ENCODE results near the gene TMEM181. TPM values are rescaled to one million over a fixed set of nuclear protein-coding genes. Genes with fewer than 3 reads are reported as not detected.

TMEM181 gene
- total and polyA plus RNA-seq, 4 donors: 6.4 to 15.6 (median 12.6) TPM

DNA sequence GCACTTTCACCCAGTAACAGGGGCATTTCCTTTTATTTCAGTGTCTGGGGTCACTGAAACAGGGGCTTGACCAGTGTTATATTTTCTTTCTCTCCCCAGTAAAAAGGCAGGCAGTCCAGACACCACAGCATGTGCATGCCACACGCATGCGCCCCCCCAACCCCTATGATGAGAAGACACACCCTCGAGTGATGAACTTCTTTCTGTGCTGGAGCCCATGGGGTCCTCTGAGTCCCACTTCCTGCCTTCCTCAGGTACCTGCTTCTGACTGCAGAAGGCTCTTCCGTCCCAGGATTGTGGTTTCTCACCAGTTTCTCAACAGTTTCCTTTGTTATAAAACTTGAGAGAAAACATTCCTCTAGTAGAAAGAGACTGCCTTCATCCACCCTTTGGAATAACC is 45.7 kb upstream of the TMEM181 start:
- no peaks in the 10 kb centered on the region for H3K36me3 ChIP-seq (ENCODE audit: control insufficient read depth in 4 of 4, insufficient read depth in 3 of 4, low read depth in 1 of 4, low read length in 3 of 4)
- no peak for DNase-seq (ENCODE audit: low spot score)
- no peak overlapping the region for H3K9ac ChIP-seq (ENCODE audit: low read depth in 1 of 2, low read length in 2 of 2)
- no peak overlapping the region for H3K27ac ChIP-seq (ENCODE audit: low read depth in 1 of 2, low read length in 2 of 2)
- TF ChIP-seq JUND (IDR thresholded peaks at IDR 0.05) (no peak), RXRA (IDR thresholded peaks at IDR 0.05) (no peak), EGR1 (IDR thresholded peaks at IDR 0.05; ENCODE audit: low read depth in 2 of 2) (no peak), SP1 (IDR thresholded peaks at IDR 0.05) (no peak), NR2F2 (IDR thresholded peaks at IDR 0.05) (no peak), RAD21 (IDR thresholded peaks at IDR 0.05) (no peak), FOXA2 (IDR thresholded peaks at IDR 0.05) (no peak), HNF4G (IDR thresholded peaks at IDR 0.05) (no peak), FOXA1 (IDR thresholded peaks at IDR 0.05) (no peak), TAF1 (conservative IDR thresholded peaks at IDR 0.05) (no peak), YY1 (IDR thresholded peaks at IDR 0.05) (no peak), HNF4A (conservative IDR thresholded peaks at IDR 0.05) (no peak)
- TF ChIP-seq, protein P1, sequence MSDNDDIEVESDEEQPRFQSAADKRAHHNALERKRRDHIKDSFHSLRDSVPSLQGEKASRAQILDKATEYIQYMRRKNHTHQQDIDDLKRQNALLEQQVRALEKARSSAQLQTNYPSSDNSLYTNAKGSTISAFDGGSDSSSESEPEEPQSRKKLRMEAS (IDR thresholded peaks at IDR 0.05): no peak
- TF ChIP-seq, protein P2, sequence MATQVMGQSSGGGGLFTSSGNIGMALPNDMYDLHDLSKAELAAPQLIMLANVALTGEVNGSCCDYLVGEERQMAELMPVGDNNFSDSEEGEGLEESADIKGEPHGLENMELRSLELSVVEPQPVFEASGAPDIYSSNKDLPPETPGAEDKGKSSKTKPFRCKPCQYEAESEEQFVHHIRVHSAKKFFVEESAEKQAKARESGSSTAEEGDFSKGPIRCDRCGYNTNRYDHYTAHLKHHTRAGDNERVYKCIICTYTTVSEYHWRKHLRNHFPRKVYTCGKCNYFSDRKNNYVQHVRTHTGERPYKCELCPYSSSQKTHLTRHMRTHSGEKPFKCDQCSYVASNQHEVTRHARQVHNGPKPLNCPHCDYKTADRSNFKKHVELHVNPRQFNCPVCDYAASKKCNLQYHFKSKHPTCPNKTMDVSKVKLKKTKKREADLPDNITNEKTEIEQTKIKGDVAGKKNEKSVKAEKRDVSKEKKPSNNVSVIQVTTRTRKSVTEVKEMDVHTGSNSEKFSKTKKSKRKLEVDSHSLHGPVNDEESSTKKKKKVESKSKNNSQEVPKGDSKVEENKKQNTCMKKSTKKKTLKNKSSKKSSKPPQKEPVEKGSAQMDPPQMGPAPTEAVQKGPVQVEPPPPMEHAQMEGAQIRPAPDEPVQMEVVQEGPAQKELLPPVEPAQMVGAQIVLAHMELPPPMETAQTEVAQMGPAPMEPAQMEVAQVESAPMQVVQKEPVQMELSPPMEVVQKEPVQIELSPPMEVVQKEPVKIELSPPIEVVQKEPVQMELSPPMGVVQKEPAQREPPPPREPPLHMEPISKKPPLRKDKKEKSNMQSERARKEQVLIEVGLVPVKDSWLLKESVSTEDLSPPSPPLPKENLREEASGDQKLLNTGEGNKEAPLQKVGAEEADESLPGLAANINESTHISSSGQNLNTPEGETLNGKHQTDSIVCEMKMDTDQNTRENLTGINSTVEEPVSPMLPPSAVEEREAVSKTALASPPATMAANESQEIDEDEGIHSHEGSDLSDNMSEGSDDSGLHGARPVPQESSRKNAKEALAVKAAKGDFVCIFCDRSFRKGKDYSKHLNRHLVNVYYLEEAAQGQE (IDR thresholded peaks at IDR 0.05): no peak
- TF ChIP-seq, protein P3, sequence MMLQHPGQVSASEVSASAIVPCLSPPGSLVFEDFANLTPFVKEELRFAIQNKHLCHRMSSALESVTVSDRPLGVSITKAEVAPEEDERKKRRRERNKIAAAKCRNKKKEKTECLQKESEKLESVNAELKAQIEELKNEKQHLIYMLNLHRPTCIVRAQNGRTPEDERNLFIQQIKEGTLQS (IDR thresholded peaks at IDR 0.05): no peak
- TF ChIP-seq, protein P4, sequence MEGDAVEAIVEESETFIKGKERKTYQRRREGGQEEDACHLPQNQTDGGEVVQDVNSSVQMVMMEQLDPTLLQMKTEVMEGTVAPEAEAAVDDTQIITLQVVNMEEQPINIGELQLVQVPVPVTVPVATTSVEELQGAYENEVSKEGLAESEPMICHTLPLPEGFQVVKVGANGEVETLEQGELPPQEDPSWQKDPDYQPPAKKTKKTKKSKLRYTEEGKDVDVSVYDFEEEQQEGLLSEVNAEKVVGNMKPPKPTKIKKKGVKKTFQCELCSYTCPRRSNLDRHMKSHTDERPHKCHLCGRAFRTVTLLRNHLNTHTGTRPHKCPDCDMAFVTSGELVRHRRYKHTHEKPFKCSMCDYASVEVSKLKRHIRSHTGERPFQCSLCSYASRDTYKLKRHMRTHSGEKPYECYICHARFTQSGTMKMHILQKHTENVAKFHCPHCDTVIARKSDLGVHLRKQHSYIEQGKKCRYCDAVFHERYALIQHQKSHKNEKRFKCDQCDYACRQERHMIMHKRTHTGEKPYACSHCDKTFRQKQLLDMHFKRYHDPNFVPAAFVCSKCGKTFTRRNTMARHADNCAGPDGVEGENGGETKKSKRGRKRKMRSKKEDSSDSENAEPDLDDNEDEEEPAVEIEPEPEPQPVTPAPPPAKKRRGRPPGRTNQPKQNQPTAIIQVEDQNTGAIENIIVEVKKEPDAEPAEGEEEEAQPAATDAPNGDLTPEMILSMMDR (IDR thresholded peaks at IDR 0.05; ENCODE audit: low read depth, low read length, missing input control): no peak
- TF ChIP-seq, protein P5, sequence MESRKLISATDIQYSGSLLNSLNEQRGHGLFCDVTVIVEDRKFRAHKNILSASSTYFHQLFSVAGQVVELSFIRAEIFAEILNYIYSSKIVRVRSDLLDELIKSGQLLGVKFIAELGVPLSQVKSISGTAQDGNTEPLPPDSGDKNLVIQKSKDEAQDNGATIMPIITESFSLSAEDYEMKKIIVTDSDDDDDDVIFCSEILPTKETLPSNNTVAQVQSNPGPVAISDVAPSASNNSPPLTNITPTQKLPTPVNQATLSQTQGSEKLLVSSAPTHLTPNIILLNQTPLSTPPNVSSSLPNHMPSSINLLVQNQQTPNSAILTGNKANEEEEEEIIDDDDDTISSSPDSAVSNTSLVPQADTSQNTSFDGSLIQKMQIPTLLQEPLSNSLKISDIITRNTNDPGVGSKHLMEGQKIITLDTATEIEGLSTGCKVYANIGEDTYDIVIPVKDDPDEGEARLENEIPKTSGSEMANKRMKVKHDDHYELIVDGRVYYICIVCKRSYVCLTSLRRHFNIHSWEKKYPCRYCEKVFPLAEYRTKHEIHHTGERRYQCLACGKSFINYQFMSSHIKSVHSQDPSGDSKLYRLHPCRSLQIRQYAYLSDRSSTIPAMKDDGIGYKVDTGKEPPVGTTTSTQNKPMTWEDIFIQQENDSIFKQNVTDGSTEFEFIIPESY (IDR thresholded peaks at IDR 0.05): no peak
- WGBS: 84% methylated on average over 4 of the region's 4 CpGs
- peaks cover 0 to 9% (median 0%) of the 10 kb centered on the region in 4 donors for H3K27me3 ChIP-seq (ENCODE audit: control insufficient read depth in 4 of 4, insufficient read depth in 4 of 4, low read length in 3 of 4)
- H3K9me3 ChIP-seq (ENCODE audit: control insufficient read depth in 4 of 4, low read length in 3 of 4): no peaks in the 10 kb centered on the region
- no peak overlapping the region for H3K4me3 ChIP-seq (ENCODE audit: low read depth in 1 of 3, low read length in 3 of 3)
- peaks cover 0 to 4% (median 2%) of the 10 kb centered on the region in 4 donors for H3K4me1 ChIP-seq (ENCODE audit: control insufficient read depth in 4 of 4, insufficient read depth in 4 of 4, low read length in 3 of 4)

DNA sequence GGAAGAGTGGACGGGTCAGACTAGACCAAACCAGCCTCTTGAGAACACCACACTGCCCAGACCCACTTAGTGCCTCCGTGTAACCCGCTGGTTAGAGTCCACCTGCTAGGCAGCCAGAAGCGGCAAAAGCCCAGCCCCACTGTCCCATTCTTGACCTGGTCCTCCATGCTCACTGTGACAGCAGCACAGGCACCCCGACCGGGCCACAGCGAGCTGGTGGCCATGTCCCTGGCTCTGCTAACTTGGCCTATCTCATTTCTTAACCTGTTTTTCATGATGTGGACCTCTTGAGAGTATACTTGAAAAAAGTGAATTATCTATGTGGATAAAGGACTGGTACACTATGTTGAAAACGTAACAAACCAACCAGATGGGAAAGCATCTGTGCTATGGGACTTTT is 44.9 kb upstream of the TMEM181 start:
- DNase-seq (ENCODE audit: low spot score): no peak
- Histone ChIP-seq H3K4me3 (ENCODE audit: low read depth in 1 of 3, low read length in 3 of 3) (no peak overlapping the region), H3K9me3 (ENCODE audit: control insufficient read depth in 4 of 4, low read length in 3 of 4) (no peaks in the 10 kb centered on the region), H3K36me3 (ENCODE audit: control insufficient read depth in 4 of 4, insufficient read depth in 3 of 4, low read depth in 1 of 4, low read length in 3 of 4) (no peaks in the 10 kb centered on the region), H3K4me1 (ENCODE audit: control insufficient read depth in 4 of 4, insufficient read depth in 4 of 4, low read length in 3 of 4) (peaks cover 0 to 4% (median 2%) of the 10 kb centered on the region in 4 donors), H3K27ac (ENCODE audit: low read depth in 1 of 2, low read length in 2 of 2) (no peak overlapping the region), H3K27me3 (ENCODE audit: control insufficient read depth in 4 of 4, insufficient read depth in 4 of 4, low read length in 3 of 4) (peaks cover 0 to 9% (median 0%) of the 10 kb centered on the region in 4 donors), H3K9ac (ENCODE audit: low read depth in 1 of 2, low read length in 2 of 2) (no peak overlapping the region)
- WGBS: 95% methylated on average over 8 of the region's 8 CpGs
- TF ChIP-seq, protein P4 (IDR thresholded peaks at IDR 0.05; ENCODE audit: low read depth, low read length, missing input control): no peak
- TF ChIP-seq, protein P3 (IDR thresholded peaks at IDR 0.05): no peak
- TF ChIP-seq FOXA2 (IDR thresholded peaks at IDR 0.05): no peak
- TF ChIP-seq EGR1 (IDR thresholded peaks at IDR 0.05; ENCODE audit: low read depth in 2 of 2): no peak
- TF ChIP-seq RXRA (IDR thresholded peaks at IDR 0.05): no peak

Data from liver (tissue), 9 donors.